ENCODE measurements around the gene TBX2. TPM values are rescaled to one million over a fixed set of nuclear protein-coding genes. Genes with fewer than 3 reads are reported as not detected.
A peak's percentile ranks its signal among the peaks of the same experiment; 100 is the strongest.

TBX2 gene
- total and polyA plus RNA-seq, 2 of the 13 experiments (the other 11 are each of a cell fraction or from before 2014, with no cell fraction given), result 2.8 to 15.3 TPM

GRCh38 chr17:61412860-61413660, 13.4 kb downstream of the TBX2 start (continued):
- TF ChIP-seq AHDC1 (CRISPR knock-in tag; IDR thresholded peaks at IDR 0.05; ENCODE audit: borderline replicate concordance), result peak; percentile 50; the same call in 1 of the 2 replicates
- TF ChIP-seq ARHGAP35 (CRISPR knock-in tag; IDR thresholded peaks at IDR 0.05; ENCODE audit: borderline replicate concordance), result 0 out of 2 replicates have a peak, but pooled peaks have one; percentile 52
- peak; percentile 41 for TF ChIP-seq TAF1 (CRISPR knock-in tag; IDR thresholded peaks at IDR 0.05)
- 0 out of 4 replicates have a peak, but pooled peaks of 1 of the 2 experiments have one; percentile 38 for TF ChIP-seq KLF16 (CRISPR knock-in tag; IDR thresholded peaks at IDR 0.05)
- TF ChIP-seq TSC22D2 (CRISPR knock-in tag; IDR thresholded peaks at IDR 0.05; ENCODE audit: borderline replicate concordance), result no peak
